ENCODE data around the gene CD74. TPM values are rescaled to one million over a fixed set of nuclear protein-coding genes. Genes with fewer than 3 reads are reported as not detected.

CD74 gene
- total RNA-seq, 1 donor from 2014 or later = 251 TPM

DNA sequence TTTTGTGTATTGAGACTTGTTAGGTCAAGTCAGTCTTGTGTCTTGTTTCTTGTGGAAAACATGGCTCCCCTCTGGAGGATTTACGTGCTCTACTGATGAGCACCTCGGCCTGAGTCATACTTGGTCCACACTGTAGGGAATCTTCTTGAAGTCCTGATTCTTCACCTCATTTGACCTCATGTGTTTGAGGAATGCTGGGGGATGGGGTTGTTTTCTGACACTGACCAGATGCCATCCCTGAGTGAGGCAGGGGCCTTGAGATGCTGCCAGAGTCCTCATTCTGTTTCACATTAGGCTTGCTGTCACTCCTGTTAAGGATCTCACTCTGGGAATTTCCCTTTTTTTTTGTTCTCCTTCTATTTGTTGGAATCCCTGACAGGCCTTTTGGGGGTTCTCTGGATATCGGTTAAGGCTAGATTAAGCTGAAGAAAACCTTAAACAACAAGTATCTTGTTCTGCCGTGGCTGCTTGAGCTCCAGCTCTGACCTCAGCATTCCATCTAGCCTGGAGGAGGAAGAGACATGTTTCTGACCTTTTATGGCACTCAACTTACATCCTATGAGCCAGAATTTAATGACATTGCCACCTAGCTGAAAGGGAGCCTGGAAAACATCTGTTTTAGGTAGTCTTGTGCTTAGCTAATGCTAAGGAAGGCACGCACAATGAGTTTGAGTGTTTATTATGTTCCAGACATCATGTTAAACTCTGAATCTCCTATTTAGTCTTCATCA is 34.6 kb downstream of the CD74 start:
- Histone ChIP-seq H3K4me3 (no peak overlapping the region), H3K9me3 (replicated peaks) (no peaks in the 10 kb centered on the region), H3K27ac (replicated peaks) (no peak overlapping the region), H3K36me3 (peaks cover 100% of the 10 kb centered on the region), H3K4me1 (no peaks in the 10 kb centered on the region), H3K27me3 (ENCODE audit: low read depth) (no peaks in the 10 kb centered on the region)
- no peak for DNase-seq
- intact Hi-C loops (cut with micrococcal nuclease) = no loop called here
- TF ChIP-seq, protein P1, sequence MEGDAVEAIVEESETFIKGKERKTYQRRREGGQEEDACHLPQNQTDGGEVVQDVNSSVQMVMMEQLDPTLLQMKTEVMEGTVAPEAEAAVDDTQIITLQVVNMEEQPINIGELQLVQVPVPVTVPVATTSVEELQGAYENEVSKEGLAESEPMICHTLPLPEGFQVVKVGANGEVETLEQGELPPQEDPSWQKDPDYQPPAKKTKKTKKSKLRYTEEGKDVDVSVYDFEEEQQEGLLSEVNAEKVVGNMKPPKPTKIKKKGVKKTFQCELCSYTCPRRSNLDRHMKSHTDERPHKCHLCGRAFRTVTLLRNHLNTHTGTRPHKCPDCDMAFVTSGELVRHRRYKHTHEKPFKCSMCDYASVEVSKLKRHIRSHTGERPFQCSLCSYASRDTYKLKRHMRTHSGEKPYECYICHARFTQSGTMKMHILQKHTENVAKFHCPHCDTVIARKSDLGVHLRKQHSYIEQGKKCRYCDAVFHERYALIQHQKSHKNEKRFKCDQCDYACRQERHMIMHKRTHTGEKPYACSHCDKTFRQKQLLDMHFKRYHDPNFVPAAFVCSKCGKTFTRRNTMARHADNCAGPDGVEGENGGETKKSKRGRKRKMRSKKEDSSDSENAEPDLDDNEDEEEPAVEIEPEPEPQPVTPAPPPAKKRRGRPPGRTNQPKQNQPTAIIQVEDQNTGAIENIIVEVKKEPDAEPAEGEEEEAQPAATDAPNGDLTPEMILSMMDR (IDR thresholded peaks at IDR 0.05; ENCODE audit: borderline replicate concordance) = no peak

DNA sequence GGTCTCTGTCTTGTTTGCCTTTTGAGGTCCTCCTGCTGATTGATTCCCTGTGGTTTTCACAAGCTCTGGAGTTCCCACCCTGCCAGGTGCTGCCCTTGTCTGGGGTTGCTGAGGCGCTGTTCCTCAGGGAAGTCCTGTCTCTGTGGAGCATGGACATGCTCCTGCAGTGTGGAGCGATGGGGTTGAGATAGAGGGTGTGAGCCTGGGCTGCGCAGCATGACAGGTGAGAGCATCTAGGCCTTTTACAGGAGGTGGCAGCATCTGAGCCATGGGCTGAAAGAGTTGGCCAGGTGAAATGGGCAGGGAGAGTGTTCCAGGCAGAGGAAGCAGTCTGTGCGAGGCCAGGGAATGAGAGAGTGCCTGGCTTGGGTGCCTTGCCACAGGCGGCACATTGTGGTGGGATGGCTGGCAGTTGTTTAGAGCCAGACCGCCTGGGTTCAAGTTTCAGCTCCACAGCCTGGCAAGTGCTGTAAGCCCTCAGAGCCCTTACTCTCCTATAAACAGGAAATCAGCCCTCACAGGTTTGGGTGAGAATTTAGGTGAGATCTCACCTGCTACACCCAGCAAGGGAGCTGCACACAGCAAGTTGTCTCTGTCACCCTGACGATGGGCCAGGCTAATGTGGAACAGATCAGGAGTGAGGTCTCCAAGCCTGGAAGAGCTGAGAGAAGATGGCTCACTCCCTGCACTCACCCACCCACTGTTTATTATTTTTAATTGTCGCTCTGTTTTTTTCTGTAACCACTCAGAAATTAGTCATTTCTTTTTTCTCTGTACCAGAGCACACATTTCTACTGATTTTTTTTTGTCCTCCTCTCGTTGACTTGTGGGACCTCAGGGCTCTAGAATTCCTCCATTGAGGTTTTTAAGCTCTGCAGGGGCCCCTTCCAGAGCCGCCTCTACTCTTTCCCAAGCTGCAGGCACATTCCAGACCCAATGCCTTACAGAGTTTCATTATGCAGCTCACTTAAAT is 35.6 kb downstream of the CD74 start:
- Histone ChIP-seq H3K27ac (replicated peaks) (no peak overlapping the region), H3K36me3 (peaks cover 100% of the 10 kb centered on the region), H3K27me3 (ENCODE audit: low read depth) (no peaks in the 10 kb centered on the region), H3K4me1 (no peaks in the 10 kb centered on the region), H3K9me3 (replicated peaks) (no peaks in the 10 kb centered on the region), H3K4me3 (no peak overlapping the region)
- intact Hi-C loops (cut with micrococcal nuclease) = no loop called here
- TF ChIP-seq, protein P1 (IDR thresholded peaks at IDR 0.05; ENCODE audit: borderline replicate concordance) = no peak
- DNase-seq = no peak

DNA sequence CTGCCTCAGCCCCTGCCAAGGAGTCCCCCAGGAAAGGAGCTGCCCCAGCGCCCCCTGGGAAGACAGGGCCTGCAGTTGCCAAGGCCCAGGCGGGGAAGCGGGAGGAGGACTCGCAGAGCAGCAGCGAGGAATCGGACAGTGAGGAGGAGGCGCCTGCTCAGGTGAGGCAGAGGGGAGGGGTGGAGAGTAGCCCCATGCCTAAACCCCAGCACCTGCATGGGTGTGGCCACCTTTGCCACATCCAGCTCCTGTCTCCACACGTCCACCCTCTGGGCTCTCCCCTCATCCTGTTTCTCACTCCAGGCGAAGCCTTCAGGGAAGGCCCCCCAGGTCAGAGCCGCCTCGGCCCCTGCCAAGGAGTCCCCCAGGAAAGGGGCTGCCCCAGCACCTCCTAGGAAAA is 38.1 kb downstream of the CD74 start:
- Histone ChIP-seq H3K27ac (replicated peaks) (no peak overlapping the region), H3K4me3 (no peak overlapping the region), H3K27me3 (ENCODE audit: low read depth) (no peaks in the 10 kb centered on the region), H3K36me3 (peaks cover 100% of the 10 kb centered on the region), H3K4me1 (no peaks in the 10 kb centered on the region), H3K9me3 (replicated peaks) (no peaks in the 10 kb centered on the region)
- intact Hi-C loops (cut with micrococcal nuclease) = no loop called here
- TF ChIP-seq, protein P1 (IDR thresholded peaks at IDR 0.05; ENCODE audit: borderline replicate concordance) = no peak
- DNase-seq = no peak

DNA sequence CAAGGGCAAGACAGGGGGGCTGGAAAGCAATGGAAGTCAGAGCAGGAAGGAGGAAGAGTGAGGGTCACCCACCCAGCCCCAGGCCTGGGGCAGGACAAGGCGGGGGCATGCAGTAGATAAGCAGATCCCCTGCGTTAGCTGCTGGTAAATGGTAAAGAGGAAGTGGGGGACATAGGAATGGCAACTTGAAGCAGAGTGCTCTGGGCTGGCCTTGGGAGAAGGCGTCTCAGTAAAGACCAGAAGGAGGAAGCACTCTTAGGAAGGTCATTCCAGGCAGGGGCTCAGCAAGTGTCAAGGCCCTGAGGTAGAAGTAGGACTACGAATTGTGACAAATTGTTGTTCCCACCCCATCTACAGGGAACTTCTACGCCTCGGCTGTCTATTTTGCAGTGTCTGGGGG is 40.1 kb downstream of the CD74 start:
- no peak for DNase-seq
- TF ChIP-seq, protein P1 (IDR thresholded peaks at IDR 0.05; ENCODE audit: borderline replicate concordance) = no peak
- Histone ChIP-seq H3K4me1 (no peaks in the 10 kb centered on the region), H3K9me3 (replicated peaks) (no peaks in the 10 kb centered on the region), H3K27me3 (ENCODE audit: low read depth) (no peaks in the 10 kb centered on the region), H3K36me3 (peaks cover 100% of the 10 kb centered on the region), H3K4me3 (no peak overlapping the region), H3K27ac (replicated peaks) (no peak overlapping the region)
- intact Hi-C loops (cut with micrococcal nuclease) = no loop called here

DNA sequence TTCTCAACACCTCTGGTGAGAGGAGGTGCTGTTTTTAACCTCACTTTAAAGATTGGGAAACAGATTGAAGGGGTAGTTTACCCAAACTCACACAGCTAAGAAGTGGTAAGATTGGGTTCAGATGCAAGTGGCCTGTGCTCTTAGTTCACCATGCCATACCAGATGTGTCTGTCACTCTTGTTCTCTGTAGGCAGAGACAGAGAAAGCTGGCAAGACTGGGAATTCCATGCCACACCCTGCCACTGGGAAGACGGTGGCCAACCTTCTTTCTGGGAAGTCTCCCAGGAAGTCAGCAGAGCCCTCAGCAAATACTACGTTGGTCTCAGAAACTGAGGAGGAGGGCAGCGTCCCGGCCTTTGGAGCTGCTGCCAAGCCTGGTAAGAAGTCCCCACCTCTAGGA is 44.2 kb downstream of the CD74 start:
- Histone ChIP-seq H3K27ac (replicated peaks) (no peak overlapping the region), H3K4me3 (no peak overlapping the region), H3K27me3 (ENCODE audit: low read depth) (no peaks in the 10 kb centered on the region), H3K4me1 (no peaks in the 10 kb centered on the region), H3K9me3 (replicated peaks) (no peaks in the 10 kb centered on the region), H3K36me3 (peaks cover 96% of the 10 kb centered on the region)
- intact Hi-C loops (cut with micrococcal nuclease) = no loop called here
- TF ChIP-seq, protein P1 (IDR thresholded peaks at IDR 0.05; ENCODE audit: borderline replicate concordance) = no peak
- no peak for DNase-seq
